GM12891 (cell line): ENCODE data around the gene NEGR1.

ENCODE experiments used
- PAX5 ChIP-seq: IDR thresholded peaks from 2 replicates; pipeline ENCODE4 v1.6.1; 2011; ENCODE audit warnings: low read length, moderate library complexity, mild to moderate bottlenecking; ENCODE audit not compliant: insufficient read depth, severe bottlenecking
- POLR2AphosphoS5 ChIP-seq: IDR thresholded peaks from 2 replicates; pipeline ENCODE4 v1.6.1; 2011; ENCODE audit warnings: low read depth, low read length, control low read depth
- SPI1 ChIP-seq: IDR thresholded peaks from 2 replicates; pipeline ENCODE4 v1.6.1; 2011; ENCODE audit warnings: low read depth, low read length, control low read depth
- TAF1 ChIP-seq: IDR thresholded peaks from 2 replicates; pipeline ENCODE4 v1.6.1; 2011; ENCODE audit warnings: low read depth, low read length, control low read depth

GRCh38 chr1:71918630-71919029 is 363.7 kb downstream of the NEGR1 start:
- TF ChIP-seq TAF1 (no peak), POLR2AphosphoS5 (no peak), SPI1 (no peak), PAX5 (no peak)
